Left hindlimb (tissue), 1 donor: ENCODE measurements around the gene OR10T2.
"Not testable (repeated sequence)": the region's sequence is repeated elsewhere in the genome, so short reads cannot be mapped to it uniquely, and the experiment has no call there.

ENCODE experiments used
- DNase-seq: peaks from one replicate; pipeline ENCODE4 v3.0.0-alpha.2; 2018

Gene OR10T2

GRCh38 chr1:158398818-158399514 lies at the start of gene OR10T2:
TSS of gene OR10T2 (minus strand) at chr1:158399466. CDS start at chr1:158399466, 0 bp downstream.
- no peak for DNase-seq

GRCh38 chr1:158445376-158445775 lies 46.1 kb upstream of the OR10T2 start:
- DNase-seq = no peak

GRCh38 chr1:158434741-158435140 lies 35.5 kb upstream of the OR10T2 start:
- DNase-seq = no peak

- not testable (repeated sequence) for DNase-seq
Observed at GRCh38 chr1:158430163-158430562, 30.9 kb upstream of the OR10T2 start.

- DNase-seq = no peak
Observed at GRCh38 chr1:158426137-158426536, 26.9 kb upstream of the OR10T2 start, which contains the start of gene OR10K2. TSS of gene OR10K2 (minus strand) at chr1:158426237. CDS start at chr1:158420866, 5,371 bp downstream.

GRCh38 chr1:158425027-158425426 lies 25.8 kb upstream of the OR10T2 start:
- DNase-seq = no peak

GRCh38 chr1:158422212-158422611 lies 22.9 kb upstream of the OR10T2 start:
- DNase-seq = no peak

GRCh38 chr1:158417586-158417985 lies 18.3 kb upstream of the OR10T2 start:
- DNase-seq = no peak

GRCh38 chr1:158414651-158415345 lies 15.5 kb upstream of the OR10T2 start:
- DNase-seq = no peak

- DNase-seq = no peak
Observed at GRCh38 chr1:158407092-158407491, 7.8 kb upstream of the OR10T2 start.

- DNase-seq = no peak
Observed at GRCh38 chr1:158400871-158401270, 1.6 kb upstream of the OR10T2 start.

GRCh38 chr1:158396646-158397045 lies 2.6 kb downstream of the OR10T2 start:
- DNase-seq = no peak

GRCh38 chr1:158393476-158393875 lies 5.8 kb downstream of the OR10T2 start:
- no peak for DNase-seq

- DNase-seq = no peak
Observed at GRCh38 chr1:158391099-158391498, 8.2 kb downstream of the OR10T2 start.

- no peak for DNase-seq
Observed at GRCh38 chr1:158390331-158390730, 8.9 kb downstream of the OR10T2 start.

- no peak for DNase-seq
Observed at GRCh38 chr1:158374860-158375259, 24.4 kb downstream of the OR10T2 start.

GRCh38 chr1:158374101-158374500 lies 25.2 kb downstream of the OR10T2 start:
- DNase-seq = not testable (repeated sequence)

- no peak for DNase-seq
Observed at GRCh38 chr1:158371188-158371953, 27.9 kb downstream of the OR10T2 start.

- DNase-seq = no peak
Observed at GRCh38 chr1:158366783-158367182, 32.5 kb downstream of the OR10T2 start.

- no peak for DNase-seq
Observed at GRCh38 chr1:158362941-158363340, 36.3 kb downstream of the OR10T2 start.

- DNase-seq = no peak
Observed at GRCh38 chr1:158362482-158362881, 36.8 kb downstream of the OR10T2 start.

- no peak for DNase-seq
Observed at GRCh38 chr1:158357441-158357840, 41.8 kb downstream of the OR10T2 start.

- DNase-seq = no peak
Observed at GRCh38 chr1:158356616-158357015, 42.6 kb downstream of the OR10T2 start.
